Gastrocnemius medialis (tissue), 4 donors: ENCODE data around the gene SUDS3.

Experiments used
- POLR2A ChIP-seq, 2 donors: fragments of 450-650 bp; IDR thresholded peaks; one replicate each; pipeline ENCODE4 v1.6.1; 2017; ENCODE audit warnings: antibody characterized with exemption in 2 of 2, mild to moderate bottlenecking in 2 of 2, moderate library complexity in 2 of 2
- TF ChIP-seq, protein P1 (sequence below), 5 experiments: fragments of 450-650 bp in 3 of 5; fragments of 200-600 bp in 2 of 5; sonication (generic) in 2 of 5; IDR thresholded peaks in 4 of 5; conservative IDR thresholded peaks in 1 of 5; 1 replicate in 4 of 5; 2 replicates in 1 of 5; pipeline ENCODE4 v1.5.1; 2016 to 2019; ENCODE audit warnings: antibody characterized with exemption in 5 of 5, mild to moderate bottlenecking in 3 of 5, moderate library complexity in 3 of 5

DNA sequence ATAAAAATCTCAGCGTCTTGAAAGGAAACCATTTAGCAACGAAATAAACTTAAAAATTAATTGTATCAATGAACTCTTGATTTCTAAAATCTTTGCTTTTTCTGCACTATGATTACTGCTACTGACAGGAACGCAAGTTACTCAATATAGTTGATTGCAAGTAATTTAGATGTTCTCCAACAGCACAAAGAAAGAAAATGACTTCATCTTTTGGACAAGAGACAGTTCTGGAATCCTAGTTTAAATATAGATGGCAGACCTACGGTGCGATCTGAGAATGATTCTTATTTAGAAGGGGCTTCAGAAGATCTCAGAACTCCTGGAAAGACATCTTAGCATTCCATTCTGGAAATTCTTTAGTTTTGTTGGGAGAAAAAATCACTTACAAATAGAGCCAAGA, 1.4 kb upstream of the SUDS3 start:
- TF ChIP-seq, protein P1, sequence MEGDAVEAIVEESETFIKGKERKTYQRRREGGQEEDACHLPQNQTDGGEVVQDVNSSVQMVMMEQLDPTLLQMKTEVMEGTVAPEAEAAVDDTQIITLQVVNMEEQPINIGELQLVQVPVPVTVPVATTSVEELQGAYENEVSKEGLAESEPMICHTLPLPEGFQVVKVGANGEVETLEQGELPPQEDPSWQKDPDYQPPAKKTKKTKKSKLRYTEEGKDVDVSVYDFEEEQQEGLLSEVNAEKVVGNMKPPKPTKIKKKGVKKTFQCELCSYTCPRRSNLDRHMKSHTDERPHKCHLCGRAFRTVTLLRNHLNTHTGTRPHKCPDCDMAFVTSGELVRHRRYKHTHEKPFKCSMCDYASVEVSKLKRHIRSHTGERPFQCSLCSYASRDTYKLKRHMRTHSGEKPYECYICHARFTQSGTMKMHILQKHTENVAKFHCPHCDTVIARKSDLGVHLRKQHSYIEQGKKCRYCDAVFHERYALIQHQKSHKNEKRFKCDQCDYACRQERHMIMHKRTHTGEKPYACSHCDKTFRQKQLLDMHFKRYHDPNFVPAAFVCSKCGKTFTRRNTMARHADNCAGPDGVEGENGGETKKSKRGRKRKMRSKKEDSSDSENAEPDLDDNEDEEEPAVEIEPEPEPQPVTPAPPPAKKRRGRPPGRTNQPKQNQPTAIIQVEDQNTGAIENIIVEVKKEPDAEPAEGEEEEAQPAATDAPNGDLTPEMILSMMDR (IDR thresholded peaks at IDR 0.05 in 4 of 5, conservative IDR thresholded peaks at IDR 0.05 in 1 of 5), result no peak
- no peak for TF ChIP-seq POLR2A (IDR thresholded peaks at IDR 0.05)
